Naive thymus-derived CD4-positive, alpha-beta T cell (primary cell): ENCODE data around the gene RAB44. TPM values are rescaled to one million over a fixed set of nuclear protein-coding genes. Genes with fewer than 3 reads are reported as not detected.

ENCODE experiments used
- ATAC-seq: fragments of 150-1000 bp; cut with Tn5 transposase; 2 replicates; pipeline ENCODE4 v1.10.0; 2021; ENCODE audit warnings: mild to moderate bottlenecking, moderate library complexity
- CTCF ChIA-PET: fragments of 350-600 bp; sonication (Branson Sonifier 250); formaldehyde crosslinking; loops from one replicate; lab custom pipeline; 2021; ENCODE audit warnings: antibody characterized with exemption; lab: Charles Lee
- POLR2A ChIA-PET: fragments of 350-600 bp; sonication (Branson Sonifier 250); formaldehyde crosslinking; loops from one replicate; lab custom pipeline; 2021; ENCODE audit warnings: antibody characterized with exemption, inconsistent platforms; lab: Charles Lee
- DNase-seq, 9 donors: peaks; one replicate each; pipeline versions ENCODE4 v3.0.0 to v3.0.0-alpha.2; 2020 to 2022; ENCODE audit warnings: mixed read lengths in 1 of 9
- H3K27ac ChIP-seq: one replicate; pipeline ENCODE4 v1.7.0; 2013; ENCODE audit warnings: mild to moderate bottlenecking, low read depth, low read length, moderate library complexity
- H3K27me3 ChIP-seq, 2 donors: one replicate each; pipeline ENCODE4 v1.7.0; 2013; ENCODE audit warnings: low read length in 2 of 2, mild to moderate bottlenecking in 2 of 2, moderate library complexity in 2 of 2; ENCODE audit not compliant: control insufficient read depth in 2 of 2, insufficient read depth in 2 of 2
- H3K36me3 ChIP-seq, 3 experiments: 1 replicate in 2 of 3; 2 replicates in 1 of 3; pipeline ENCODE4 v1.7.0; 2013; ENCODE audit warnings: low read length in 3 of 3, mild to moderate bottlenecking in 3 of 3, moderate library complexity in 1 of 3; ENCODE audit not compliant: insufficient read depth in 3 of 3, control insufficient read depth in 2 of 3
- H3K4me1 ChIP-seq, 2 donors: one replicate each; pipeline ENCODE4 v1.7.0; 2013; ENCODE audit warnings: low read length in 2 of 2, mild to moderate bottlenecking in 2 of 2, moderate library complexity in 1 of 2; ENCODE audit not compliant: control insufficient read depth in 2 of 2, insufficient read depth in 2 of 2
- H3K4me3 ChIP-seq: 2 replicates; pipeline ENCODE4 v1.7.0; 2013; ENCODE audit warnings: mild to moderate bottlenecking, low read length
- H3K9me3 ChIP-seq, 3 experiments: 1 replicate in 2 of 3; 2 replicates in 1 of 3; pipeline ENCODE4 v1.7.0; 2013; ENCODE audit warnings: low read length in 3 of 3; ENCODE audit not compliant: control insufficient read depth in 2 of 3
- H3K27ac Mint-ChIP-seq, 9 donors: one replicate each; pipeline ENCODE4 v1.8.0; 2020 to 2022; ENCODE audit warnings: mixed read lengths in 9 of 9, mild to moderate bottlenecking in 8 of 9, moderate library complexity in 5 of 9, inconsistent platforms in 2 of 9
- H3K27me3 Mint-ChIP-seq, 5 donors: one replicate each; pipeline ENCODE4 v1.8.0; 2021 to 2022; ENCODE audit warnings: mixed read lengths in 5 of 5, mild to moderate bottlenecking in 1 of 5
- H3K36me3 Mint-ChIP-seq, 5 donors: one replicate each; pipeline ENCODE4 v1.8.0; 2020 to 2022; ENCODE audit warnings: mixed read lengths in 5 of 5, mild to moderate bottlenecking in 3 of 5, inconsistent platforms in 1 of 5
- H3K4me1 Mint-ChIP-seq, 7 donors: one replicate each; pipeline ENCODE4 v1.8.0; 2020 to 2022; ENCODE audit warnings: mixed read lengths in 7 of 7, mild to moderate bottlenecking in 3 of 7, inconsistent platforms in 1 of 7
- H3K4me3 Mint-ChIP-seq, 10 donors: one replicate each; pipeline ENCODE4 v1.8.0; 2020 to 2022; ENCODE audit warnings: mild to moderate bottlenecking in 10 of 10, mixed read lengths in 10 of 10, moderate library complexity in 6 of 10, inconsistent platforms in 2 of 10
- H3K9me3 Mint-ChIP-seq, 11 donors: one replicate each; pipeline ENCODE4 v1.8.0; 2020 to 2022; ENCODE audit warnings: mixed read lengths in 11 of 11, mild to moderate bottlenecking in 4 of 11, inconsistent platforms in 1 of 11, moderate library complexity in 1 of 11
- intact Hi-C, 2 donors: fragments of 100-400 bp; cut with micrococcal nuclease; formaldehyde crosslinking; loops; one replicate each; pipeline ENCODE4 v1.15.1; 2023
- polyA plus RNA-seq, 2 donors: library from polyadenylated mRNA; unstranded; fragments of 300-500 nt; fragmentation: Illumina TruSeq; gene quantifications; one replicate each; pipeline ENCODE4 v1.2.3, GENCODE V29; 2021
- total RNA-seq, 6 experiments: library from RNA in 5 of 6; stranded (reverse) in 5 of 6; gene quantifications; 1 replicate in 5 of 6; 2 replicates in 1 of 6; pipeline ENCODE4 v1.2.3 and lab custom pipeline; 2021 to 2026

RAB44 gene
- total and polyA plus RNA-seq, 7 experiments from 2014 or later = 0.07 to 10.1 (median 1.8) TPM; not detected in 4

GRCh38 chr6:36734486-36735060 lies 36.9 kb downstream of the RAB44 start:
- no peaks in the 10 kb centered on the region for H3K27me3 ChIP-seq
- H3K4me1 ChIP-seq = peaks cover 0 to 5% of the 10 kb centered on the region in 2 donors
- H3K4me3 ChIP-seq = no peak overlapping the region
- peak overlapping the region in 5 of 9 donors; percentile 15 to 85 (median 59) for H3K27ac Mint-ChIP-seq
- no peak overlapping the region for H3K27ac ChIP-seq
- no peak for DNase-seq
- H3K4me3 Mint-ChIP-seq = peak overlapping the region in 8 of 10 donors; percentile 43 to 79 (median 58)
- H3K9me3 Mint-ChIP-seq = peaks cover 0 to 2% (median 0%) of the 10 kb centered on the region in 11 donors
- H3K27me3 Mint-ChIP-seq = peaks cover 0 to 4% (median 0%) of the 10 kb centered on the region in 5 donors
- ChIA-PET CTCF (interaction anchor here (1.1 kb wide), 1 partner anchor 10 kb away, joined by 4 read pairs; no protein-coding TSS in a partner anchor), POLR2A (no interaction called here)
- H3K4me1 Mint-ChIP-seq = peaks cover 0 to 32% (median 7%) of the 10 kb centered on the region in 7 donors
- H3K36me3 Mint-ChIP-seq = no peaks in the 10 kb centered on the region
- intact Hi-C loops = loop anchor here in 1 of 2 donors (2.0 kb wide), 1 partner anchor 24 kb away; no protein-coding TSS in a partner anchor
- H3K9me3 ChIP-seq = no peaks in the 10 kb centered on the region
- ATAC-seq = peak; percentile 1
- H3K36me3 ChIP-seq = no peaks in the 10 kb centered on the region

GRCh38 chr6:36735110-36736071 lies 37.8 kb downstream of the RAB44 start:
- Mint-ChIP-seq H3K27ac (peak overlapping the region in 5 of 9 donors; percentile 15 to 85 (median 59)), H3K9me3 (peaks cover 0 to 2% (median 0%) of the 10 kb centered on the region in 11 donors), H3K27me3 (peaks cover 0 to 4% (median 0%) of the 10 kb centered on the region in 5 donors), H3K4me1 (peaks cover 0 to 34% (median 7%) of the 10 kb centered on the region in 7 donors), H3K4me3 (peak overlapping the region; percentile 29 to 79 (median 58)), H3K36me3 (no peaks in the 10 kb centered on the region)
- intact Hi-C loops = loop anchor here in 1 of 2 donors (2.0 kb wide), 1 partner anchor 23 kb away; no protein-coding TSS in a partner anchor
- H3K4me1 ChIP-seq = peaks cover 0 to 5% of the 10 kb centered on the region in 2 donors
- H3K9me3 ChIP-seq = no peaks in the 10 kb centered on the region
- CTCF ChIA-PET = interaction anchor here (0.5 to 1.1 kb wide), 3 partner anchors 11 to 110 kb away, joined by 3 to 8 read pairs (median 4); no protein-coding TSS in a partner anchor
- peak; percentile 93 for ATAC-seq
- H3K27ac ChIP-seq = no peak overlapping the region
- peak in 5 of 9 donors; percentile 11 to 39 (median 15) for DNase-seq
- H3K4me3 ChIP-seq = no peak overlapping the region
- POLR2A ChIA-PET = no interaction called here
- no peaks in the 10 kb centered on the region for H3K27me3 ChIP-seq
- no peaks in the 10 kb centered on the region for H3K36me3 ChIP-seq

- no peaks in the 10 kb centered on the region for H3K9me3 ChIP-seq
- no peak for ATAC-seq
- H3K4me1 ChIP-seq = peaks cover 0 to 5% of the 10 kb centered on the region in 2 donors
- no peak overlapping the region for H3K27ac ChIP-seq
- H3K4me3 ChIP-seq = no peak overlapping the region
- no peak overlapping the region for H3K27ac Mint-ChIP-seq
- DNase-seq = no peak
- POLR2A ChIA-PET = no interaction called here
- peak overlapping the region in 1 of 10 donors; percentile 15 for H3K4me3 Mint-ChIP-seq
- peaks cover 0 to 4% (median 0%) of the 10 kb centered on the region in 5 donors for H3K27me3 Mint-ChIP-seq
- no peaks in the 10 kb centered on the region for H3K36me3 Mint-ChIP-seq
- CTCF ChIA-PET = interaction anchor here (0.6 kb wide), 1 partner anchor 29 kb away, joined by 4 read pairs; no protein-coding TSS in a partner anchor
- intact Hi-C loops = no loop called here
- no peaks in the 10 kb centered on the region for H3K27me3 ChIP-seq
- H3K4me1 Mint-ChIP-seq = peaks cover 0 to 35% (median 7%) of the 10 kb centered on the region in 7 donors
- peaks cover 0 to 2% (median 0%) of the 10 kb centered on the region in 11 donors for H3K9me3 Mint-ChIP-seq
- H3K36me3 ChIP-seq = no peaks in the 10 kb centered on the region
Observed at GRCh38 chr6:36737043-36737785, 39.6 kb downstream of the RAB44 start.

GRCh38 chr6:36738108-36738507 lies 40.5 kb downstream of the RAB44 start:
- peaks cover 0 to 2% (median 0%) of the 10 kb centered on the region in 11 donors for H3K9me3 Mint-ChIP-seq
- ATAC-seq (no peak), DNase-seq (no peak)
- Histone ChIP-seq H3K36me3 (no peaks in the 10 kb centered on the region), H3K27ac (no peak overlapping the region), H3K27me3 (no peaks in the 10 kb centered on the region), H3K9me3 (no peaks in the 10 kb centered on the region), H3K4me1 (peaks cover 0 to 5% of the 10 kb centered on the region in 2 donors), H3K4me3 (no peak overlapping the region)
- H3K36me3 Mint-ChIP-seq = no peaks in the 10 kb centered on the region
- intact Hi-C loops = no loop called here
- H3K27me3 Mint-ChIP-seq = peaks cover 0 to 4% (median 0%) of the 10 kb centered on the region in 5 donors
- ChIA-PET POLR2A (no interaction called here), CTCF (no interaction called here)
- H3K4me3 Mint-ChIP-seq = peak overlapping the region in 1 of 10 donors; percentile 15
- H3K4me1 Mint-ChIP-seq = peaks cover 0 to 38% (median 7%) of the 10 kb centered on the region in 7 donors
- peak overlapping the region in 2 of 9 donors; percentile 7 to 74 for H3K27ac Mint-ChIP-seq

GRCh38 chr6:36739947-36740817 lies 42.6 kb downstream of the RAB44 start:
- intact Hi-C loops = no loop called here
- no peak for ATAC-seq
- Mint-ChIP-seq H3K36me3 (peaks cover 0 to 3% (median 0%) of the 10 kb centered on the region in 5 donors), H3K27ac (peak overlapping the region in 1 of 9 donors; percentile 14), H3K27me3 (peaks cover 0 to under 1% (median 0%) of the 10 kb centered on the region in 5 donors), H3K4me1 (peaks cover 0 to 37% (median 1%) of the 10 kb centered on the region in 7 donors), H3K4me3 (no peak overlapping the region), H3K9me3 (peaks cover 0 to 3% (median 0%) of the 10 kb centered on the region in 11 donors)
- no peaks in the 10 kb centered on the region for H3K9me3 ChIP-seq
- CTCF ChIA-PET = no interaction called here
- DNase-seq = no peak
- H3K27ac ChIP-seq = no peak overlapping the region
- POLR2A ChIA-PET = no interaction called here
- H3K27me3 ChIP-seq = no peaks in the 10 kb centered on the region
- no peak overlapping the region for H3K4me3 ChIP-seq
- H3K36me3 ChIP-seq = no peaks in the 10 kb centered on the region
- no peaks in the 10 kb centered on the region for H3K4me1 ChIP-seq
